PC-9 (cell line): ENCODE data around the gene FAR1.

Experiments used
- CTCF ChIP-seq: fragments of 200-600 bp; sonication (generic); conservative IDR thresholded peaks from 2 replicates; pipeline ENCODE4 v1.6.1; 2017; ENCODE audit warnings: mixed run types, antibody characterized with exemption, mild to moderate bottlenecking, moderate library complexity
- EZH2 ChIP-seq: fragments of 200-600 bp; sonication (generic); IDR thresholded peaks from 2 replicates; pipeline ENCODE4 v1.8.0; 2017; ENCODE audit warnings: antibody characterized with exemption, low read depth

- no peak for TF ChIP-seq CTCF
- TF ChIP-seq EZH2, result no peak
Measured at GRCh38 chr11:13647391-13647790, 21.1 kb upstream of the FAR1 start.
